Measurements from ENCODE around the gene PANK4.

Gene PANK4

GRCh38 chr1:2468540-2468939 is 57.9 kb downstream of the PANK4 start:
- no peaks in the 10 kb centered on the region for H3K4me1 ChIP-seq (ENCODE audit: control insufficient read depth, insufficient read depth, low read length, unreplicated experiment)
- H2AFZ ChIP-seq (ENCODE audit: low read length, unreplicated experiment) = no peak overlapping the region
- H3K79me2 ChIP-seq (ENCODE audit: control insufficient read depth, insufficient read depth, low read length, unreplicated experiment) = no peaks in the 10 kb centered on the region
- H3K27ac ChIP-seq (ENCODE audit: low read depth, low read length) = no peak overlapping the region
- H3K27me3 ChIP-seq (ENCODE audit: insufficient read depth, low read length) = peaks cover 44% of the 10 kb centered on the region
- H3K36me3 ChIP-seq (ENCODE audit: insufficient read depth, low read length) = no peaks in the 10 kb centered on the region
- no peak overlapping the region for H3K4me3 ChIP-seq (ENCODE audit: low read depth, low read length)

DNA sequence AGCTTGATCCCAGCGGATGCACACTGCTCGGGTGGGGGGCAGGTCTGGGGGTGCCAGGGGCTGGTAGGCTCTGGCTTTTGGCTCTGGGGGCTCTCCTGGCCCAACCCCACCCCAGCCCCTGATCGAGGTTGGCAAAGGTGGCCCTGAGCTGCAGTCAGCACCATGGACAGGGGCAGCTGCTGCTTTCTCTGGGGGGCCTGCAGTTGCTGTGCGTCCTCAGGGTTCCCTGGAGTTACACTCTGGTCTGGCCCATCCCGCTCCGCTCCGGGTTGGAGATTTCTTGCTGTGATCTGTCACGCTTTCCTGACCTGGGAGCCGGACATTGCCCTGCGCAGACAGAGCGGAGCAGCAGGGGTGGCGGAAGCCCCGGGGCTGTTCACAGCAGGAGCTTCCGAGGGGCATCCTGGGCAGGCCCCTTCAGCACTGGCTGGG is 58.3 kb downstream of the PANK4 start:
- Histone ChIP-seq H2AFZ (ENCODE audit: low read length, unreplicated experiment) (no peak overlapping the region), H3K27ac (ENCODE audit: low read depth, low read length) (no peak overlapping the region), H3K4me3 (ENCODE audit: low read depth, low read length) (no peak overlapping the region), H3K36me3 (ENCODE audit: insufficient read depth, low read length) (no peaks in the 10 kb centered on the region), H3K79me2 (ENCODE audit: control insufficient read depth, insufficient read depth, low read length, unreplicated experiment) (no peaks in the 10 kb centered on the region), H3K27me3 (ENCODE audit: insufficient read depth, low read length) (peaks cover 49% of the 10 kb centered on the region), H3K4me1 (ENCODE audit: control insufficient read depth, insufficient read depth, low read length, unreplicated experiment) (no peaks in the 10 kb centered on the region)

GRCh38 chr1:2466958-2467554 is 59.3 kb downstream of the PANK4 start:
- peaks cover 55% of the 10 kb centered on the region for H3K27me3 ChIP-seq (ENCODE audit: insufficient read depth, low read length)
- H3K36me3 ChIP-seq (ENCODE audit: insufficient read depth, low read length) = no peaks in the 10 kb centered on the region
- no peak overlapping the region for H3K27ac ChIP-seq (ENCODE audit: low read depth, low read length)
- no peak overlapping the region for H3K4me3 ChIP-seq (ENCODE audit: low read depth, low read length)
- H2AFZ ChIP-seq (ENCODE audit: low read length, unreplicated experiment) = no peak overlapping the region
- H3K79me2 ChIP-seq (ENCODE audit: control insufficient read depth, insufficient read depth, low read length, unreplicated experiment) = no peaks in the 10 kb centered on the region
- no peaks in the 10 kb centered on the region for H3K4me1 ChIP-seq (ENCODE audit: control insufficient read depth, insufficient read depth, low read length, unreplicated experiment)

- Histone ChIP-seq H3K79me2 (ENCODE audit: control insufficient read depth, insufficient read depth, low read length, unreplicated experiment) (no peaks in the 10 kb centered on the region), H3K27me3 (ENCODE audit: insufficient read depth, low read length) (peaks cover 55% of the 10 kb centered on the region), H3K4me3 (ENCODE audit: low read depth, low read length) (no peak overlapping the region), H3K4me1 (ENCODE audit: control insufficient read depth, insufficient read depth, low read length, unreplicated experiment) (no peaks in the 10 kb centered on the region), H3K27ac (ENCODE audit: low read depth, low read length) (no peak overlapping the region), H3K36me3 (ENCODE audit: insufficient read depth, low read length) (no peaks in the 10 kb centered on the region), H2AFZ (ENCODE audit: low read length, unreplicated experiment) (no peak overlapping the region)
These were observed 60.1 kb downstream of the PANK4 start for GRCh38 chr1:2466270-2466665.

- Histone ChIP-seq H3K79me2 (ENCODE audit: control insufficient read depth, insufficient read depth, low read length, unreplicated experiment) (no peaks in the 10 kb centered on the region), H3K27me3 (ENCODE audit: insufficient read depth, low read length) (peaks cover 48% of the 10 kb centered on the region), H3K4me3 (ENCODE audit: low read depth, low read length) (no peak overlapping the region), H3K27ac (ENCODE audit: low read depth, low read length) (no peak overlapping the region), H3K36me3 (ENCODE audit: insufficient read depth, low read length) (no peaks in the 10 kb centered on the region), H2AFZ (ENCODE audit: low read length, unreplicated experiment) (no peak overlapping the region), H3K4me1 (ENCODE audit: control insufficient read depth, insufficient read depth, low read length, unreplicated experiment) (no peaks in the 10 kb centered on the region)
These were observed 60.8 kb downstream of the PANK4 start for GRCh38 chr1:2465371-2466269.

- H2AFZ ChIP-seq (ENCODE audit: low read length, unreplicated experiment) = no peak overlapping the region
- no peak overlapping the region for H3K27ac ChIP-seq (ENCODE audit: low read depth, low read length)
- H3K36me3 ChIP-seq (ENCODE audit: insufficient read depth, low read length) = no peaks in the 10 kb centered on the region
- no peak overlapping the region for H3K4me3 ChIP-seq (ENCODE audit: low read depth, low read length)
- peaks cover 18% of the 10 kb centered on the region for H3K4me1 ChIP-seq (ENCODE audit: control insufficient read depth, insufficient read depth, low read length, unreplicated experiment)
- H3K79me2 ChIP-seq (ENCODE audit: control insufficient read depth, insufficient read depth, low read length, unreplicated experiment) = no peaks in the 10 kb centered on the region
- H3K27me3 ChIP-seq (ENCODE audit: insufficient read depth, low read length) = peaks cover 46% of the 10 kb centered on the region
These were observed 63.0 kb downstream of the PANK4 start for GRCh38 chr1:2463396-2463795.

DNA sequence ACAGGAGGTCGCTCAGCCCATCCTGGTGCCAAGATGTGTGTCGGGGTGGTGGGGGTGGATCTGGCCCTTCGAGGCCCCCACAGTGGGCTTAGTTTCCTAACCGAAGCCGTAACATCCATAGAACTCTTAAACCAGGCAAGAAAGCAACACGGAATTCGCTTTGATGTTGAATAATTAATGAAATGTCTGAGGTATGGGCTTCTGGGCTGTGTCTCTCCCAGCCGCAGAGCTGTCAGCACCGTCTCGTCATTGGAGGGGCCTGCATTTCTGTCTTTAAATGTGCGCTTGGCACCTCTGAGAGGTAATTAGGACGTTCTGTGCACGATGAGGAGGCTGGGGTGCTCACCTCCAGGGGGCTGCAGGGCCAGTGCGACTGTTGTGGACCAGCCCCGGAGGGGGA is 63.6 kb downstream of the PANK4 start:
- H3K27me3 ChIP-seq (ENCODE audit: insufficient read depth, low read length) = peaks cover 46% of the 10 kb centered on the region
- H2AFZ ChIP-seq (ENCODE audit: low read length, unreplicated experiment) = no peak overlapping the region
- no peak overlapping the region for H3K4me3 ChIP-seq (ENCODE audit: low read depth, low read length)
- peaks cover 20% of the 10 kb centered on the region for H3K4me1 ChIP-seq (ENCODE audit: control insufficient read depth, insufficient read depth, low read length, unreplicated experiment)
- H3K79me2 ChIP-seq (ENCODE audit: control insufficient read depth, insufficient read depth, low read length, unreplicated experiment) = no peaks in the 10 kb centered on the region
- H3K27ac ChIP-seq (ENCODE audit: low read depth, low read length) = no peak overlapping the region
- H3K36me3 ChIP-seq (ENCODE audit: insufficient read depth, low read length) = no peaks in the 10 kb centered on the region

DNA sequence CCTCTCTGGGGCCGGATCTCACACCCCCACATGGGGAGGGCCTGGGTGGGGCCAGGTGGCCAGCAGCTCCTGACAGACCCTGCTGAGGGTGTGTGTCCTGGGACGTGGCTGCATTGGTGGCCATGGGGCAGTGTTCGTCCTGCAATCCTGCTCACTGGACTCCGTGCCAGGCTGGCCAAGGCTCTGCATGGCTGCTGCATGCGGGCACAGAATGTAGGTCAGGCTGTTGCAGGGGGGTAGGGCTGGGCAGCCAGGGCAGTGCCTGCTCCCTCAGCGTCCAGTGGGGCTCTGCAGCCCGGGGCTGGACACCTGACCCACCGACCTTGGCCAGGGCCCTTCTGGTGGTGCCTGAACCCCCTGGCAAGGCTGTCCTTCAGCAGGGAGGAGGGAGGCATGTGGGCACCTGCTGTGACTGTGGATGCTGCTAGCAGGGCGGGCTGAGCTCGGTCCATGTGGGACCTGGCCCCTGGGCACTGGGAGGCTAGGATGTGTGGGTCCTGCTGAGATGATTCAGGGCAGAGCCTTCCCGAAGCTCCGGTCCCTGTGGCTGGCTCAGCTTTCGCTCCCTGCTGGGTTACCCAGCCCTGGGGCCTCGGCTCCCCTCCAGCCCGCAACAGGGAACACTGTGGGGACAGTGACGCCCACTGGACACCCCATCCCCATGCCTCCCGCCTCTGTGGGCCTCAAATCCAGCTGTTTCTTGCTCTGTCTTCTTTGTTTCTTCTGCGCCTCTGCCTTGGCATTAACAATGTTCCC is 65.2 kb downstream of the PANK4 start:
- no peak overlapping the region for H2AFZ ChIP-seq (ENCODE audit: low read length, unreplicated experiment)
- H3K79me2 ChIP-seq (ENCODE audit: control insufficient read depth, insufficient read depth, low read length, unreplicated experiment) = no peaks in the 10 kb centered on the region
- H3K4me1 ChIP-seq (ENCODE audit: control insufficient read depth, insufficient read depth, low read length, unreplicated experiment) = peaks cover 20% of the 10 kb centered on the region
- H3K27ac ChIP-seq (ENCODE audit: low read depth, low read length) = no peak overlapping the region
- no peaks in the 10 kb centered on the region for H3K36me3 ChIP-seq (ENCODE audit: insufficient read depth, low read length)
- H3K4me3 ChIP-seq (ENCODE audit: low read depth, low read length) = no peak overlapping the region
- peaks cover 36% of the 10 kb centered on the region for H3K27me3 ChIP-seq (ENCODE audit: insufficient read depth, low read length)

- H2AFZ ChIP-seq (ENCODE audit: low read length, unreplicated experiment) = no peak overlapping the region
- peaks cover 26% of the 10 kb centered on the region for H3K27me3 ChIP-seq (ENCODE audit: insufficient read depth, low read length)
- no peaks in the 10 kb centered on the region for H3K36me3 ChIP-seq (ENCODE audit: insufficient read depth, low read length)
- no peak overlapping the region for H3K4me3 ChIP-seq (ENCODE audit: low read depth, low read length)
- H3K79me2 ChIP-seq (ENCODE audit: control insufficient read depth, insufficient read depth, low read length, unreplicated experiment) = no peaks in the 10 kb centered on the region
- peaks cover 20% of the 10 kb centered on the region for H3K4me1 ChIP-seq (ENCODE audit: control insufficient read depth, insufficient read depth, low read length, unreplicated experiment)
- no peak overlapping the region for H3K27ac ChIP-seq (ENCODE audit: low read depth, low read length)
These were observed 66.2 kb downstream of the PANK4 start for GRCh38 chr1:2460203-2460602.

DNA sequence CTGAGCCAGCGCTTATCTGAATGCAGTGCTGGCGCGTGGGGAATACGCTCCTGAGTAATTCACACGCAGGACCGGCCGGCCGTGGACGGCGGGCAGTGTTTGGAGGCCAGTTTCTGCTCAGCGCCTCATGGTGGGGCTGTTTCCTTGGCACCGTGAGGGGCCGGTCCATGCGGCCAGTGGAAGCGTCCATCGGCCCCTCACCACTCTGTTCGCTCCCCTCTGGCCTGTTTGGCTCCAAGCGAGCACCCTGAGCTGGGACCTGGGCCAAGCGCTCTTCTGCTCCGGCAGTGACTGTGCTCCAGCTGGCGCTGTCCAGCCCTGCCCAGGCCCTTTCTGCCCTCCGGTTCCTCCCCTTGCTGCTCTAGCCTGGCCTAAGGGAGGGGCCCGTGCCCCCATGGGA is 66.6 kb downstream of the PANK4 start:
- Histone ChIP-seq H3K27me3 (ENCODE audit: insufficient read depth, low read length) (peaks cover 22% of the 10 kb centered on the region), H3K27ac (ENCODE audit: low read depth, low read length) (no peak overlapping the region), H3K79me2 (ENCODE audit: control insufficient read depth, insufficient read depth, low read length, unreplicated experiment) (no peaks in the 10 kb centered on the region), H2AFZ (ENCODE audit: low read length, unreplicated experiment) (no peak overlapping the region), H3K4me1 (ENCODE audit: control insufficient read depth, insufficient read depth, low read length, unreplicated experiment) (peaks cover 20% of the 10 kb centered on the region), H3K4me3 (ENCODE audit: low read depth, low read length) (no peak overlapping the region), H3K36me3 (ENCODE audit: insufficient read depth, low read length) (no peaks in the 10 kb centered on the region)
